Stimulated activated CD4-positive, alpha-beta T cell treated with anti-CD3 and anti-CD28 coated beads, Interleukin-15, amount 100 ng/mL, for 1 hour (primary cell): ENCODE results near the gene FCER1A.
"Not testable (repeated sequence)": the region's sequence is repeated elsewhere in the genome, so short reads cannot be mapped to it uniquely, and the experiment has no call there.

Experiments used
- DNase-seq, 2 donors: peaks; one replicate each; pipeline ENCODE4 v3.0.0-alpha.2; 2020; ENCODE audit warnings: low read depth in 1 of 2, low spot score in 1 of 2

The FCER1A gene

DNA sequence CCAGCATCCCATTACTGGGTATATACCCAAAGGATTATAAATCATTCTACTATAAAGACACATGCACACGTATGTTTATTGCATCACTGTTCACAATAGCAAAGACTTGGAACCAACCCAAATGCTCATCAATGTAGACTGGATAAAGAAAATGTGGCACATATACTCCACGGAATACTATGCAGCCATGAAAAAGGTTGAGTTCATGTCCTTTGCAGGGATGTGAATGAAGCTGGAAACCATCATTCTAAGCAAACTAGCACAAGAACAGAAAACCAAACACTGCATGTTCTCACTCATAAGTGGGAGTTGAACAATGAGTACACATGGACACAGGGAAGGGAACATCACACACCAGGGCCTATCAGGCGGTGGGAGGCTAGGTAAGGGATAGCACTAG lies 47.2 kb downstream of the FCER1A start:
- DNase-seq: not testable (repeated sequence)

DNA sequence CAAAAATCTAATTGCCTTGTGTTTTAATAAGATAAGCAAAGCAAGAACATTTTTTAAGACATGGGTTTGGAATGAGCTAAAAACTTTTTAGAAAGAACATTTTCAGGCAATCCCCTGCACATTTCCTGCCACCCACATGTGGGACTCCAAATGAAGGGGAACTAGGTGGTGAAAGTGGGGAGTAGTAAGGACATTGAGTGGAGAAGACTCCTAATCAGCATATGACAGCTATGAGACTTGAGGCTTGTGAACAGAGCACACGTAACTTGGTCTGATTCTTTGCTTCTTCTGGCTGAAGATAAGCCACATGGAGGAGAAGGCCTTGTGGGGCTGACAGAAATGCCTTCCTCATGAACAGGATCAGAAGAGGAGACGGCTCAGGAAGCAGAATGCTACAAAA lies 50.3 kb downstream of the FCER1A start:
- no peak for DNase-seq
